NT2/D1 (cell line): ENCODE results near the gene MT1X.
"Not testable (repeated sequence)": the region's sequence is repeated elsewhere in the genome, so short reads cannot be mapped to it uniquely, and the experiment has no call there.

Experiments
- DNase-seq: peaks from one replicate; pipeline ENCODE4 v3.0.0-alpha.2; 2011; ENCODE audit warnings: low read depth, low spot score
- H3K27me3 ChIP-seq: 2 replicates; pipeline ENCODE4 v1.6.0; 2011; ENCODE audit warnings: mild to moderate bottlenecking; ENCODE audit not compliant: insufficient read length, insufficient read depth
- H3K36me3 ChIP-seq: 2 replicates; pipeline ENCODE4 v1.6.1; 2011; ENCODE audit warnings: mild to moderate bottlenecking, low read length, mixed read lengths; ENCODE audit not compliant: insufficient read depth, insufficient read length
- H3K4me1 ChIP-seq: 2 replicates; pipeline ENCODE4 v1.5.1; 2011; ENCODE audit not compliant: insufficient read depth, insufficient read length
- H3K4me3 ChIP-seq: 2 replicates; pipeline ENCODE4 v1.5.1; 2011; ENCODE audit warnings: low read depth; ENCODE audit not compliant: insufficient read length
- H3K9ac ChIP-seq: 2 replicates; pipeline ENCODE4 v1.6.0; 2011; ENCODE audit warnings: low read depth; ENCODE audit not compliant: insufficient read length
- H3K9me3 ChIP-seq: 2 replicates; pipeline ENCODE4 v1.5.1; 2011; ENCODE audit warnings: mild to moderate bottlenecking, low read length; ENCODE audit not compliant: insufficient read depth
- SUZ12 ChIP-seq: IDR thresholded peaks from 2 replicates; pipeline ENCODE4 v1.6.1; 2011; ENCODE audit not compliant: insufficient read length, insufficient read depth; ENCODE audit errors: extremely low read depth
- YY1 ChIP-seq: IDR thresholded peaks from 2 replicates; pipeline ENCODE4 v1.6.1; 2011; ENCODE audit not compliant: insufficient read length, insufficient read depth
- ZNF274 ChIP-seq: IDR thresholded peaks from 2 replicates; pipeline ENCODE4 v1.6.1; 2011; ENCODE audit warnings: mild to moderate bottlenecking, low read depth, low read length

Gene MT1X

GRCh38 chr16:56672761-56673536, 9.3 kb upstream of the MT1X start:
- DNase-seq, result no peak
- peaks cover 6% of the 10 kb centered on the region for H3K4me1 ChIP-seq
- no peaks in the 10 kb centered on the region for H3K36me3 ChIP-seq
- H3K27me3 ChIP-seq, result peaks cover 7% of the 10 kb centered on the region
- H3K9me3 ChIP-seq, result no peaks in the 10 kb centered on the region
- TF ChIP-seq SUZ12 (no peak), YY1 (no peak), ZNF274 (no peak)
- H3K4me3 ChIP-seq, result no peak overlapping the region
- H3K9ac ChIP-seq, result no peak overlapping the region

- H3K9me3 ChIP-seq, result no peaks in the 10 kb centered on the region
- no peak for TF ChIP-seq ZNF274
- TF ChIP-seq SUZ12, result no peak
- TF ChIP-seq YY1, result no peak
- no peak overlapping the region for H3K4me3 ChIP-seq
- peaks cover 6% of the 10 kb centered on the region for H3K4me1 ChIP-seq
- H3K27me3 ChIP-seq, result peaks cover 7% of the 10 kb centered on the region
- no peaks in the 10 kb centered on the region for H3K36me3 ChIP-seq
- no peak for DNase-seq
- no peak overlapping the region for H3K9ac ChIP-seq
These were observed 8.3 kb upstream of the MT1X start for GRCh38 chr16:56673921-56674320.

- DNase-seq, H3K27me3 ChIP-seq: not testable (repeated sequence)
These were observed 7.7 kb upstream of the MT1X start for GRCh38 chr16:56674570-56674969.

GRCh38 chr16:56675685-56676210, 6.5 kb upstream of the MT1X start:
- Histone ChIP-seq H3K27me3 (peaks cover under 1% of the 10 kb centered on the region), H3K4me1 (peaks cover 6% of the 10 kb centered on the region), H3K9ac (peak overlapping the region; percentile 59), H3K9me3 (no peaks in the 10 kb centered on the region), H3K4me3 (peak overlapping the region; percentile 47), H3K36me3 (no peaks in the 10 kb centered on the region)
- DNase-seq, result no peak
- TF ChIP-seq ZNF274, result no peak
- no peak for TF ChIP-seq SUZ12
- TF ChIP-seq YY1, result no peak

More at GRCh38 chr16:56674570-56674969, 7.7 kb upstream of the MT1X start:
- not testable (repeated sequence) for H3K9ac ChIP-seq, H3K9me3 ChIP-seq, H3K4me3 ChIP-seq, H3K36me3 ChIP-seq, H3K4me1 ChIP-seq

- TF ChIP-seq SUZ12, result no peak
- no peak for TF ChIP-seq YY1
- no peak for TF ChIP-seq ZNF274
- Histone ChIP-seq H3K9me3 (no peaks in the 10 kb centered on the region), H3K4me3 (no peak overlapping the region), H3K4me1 (peaks cover 6% of the 10 kb centered on the region), H3K27me3 (peaks cover 7% of the 10 kb centered on the region), H3K36me3 (peaks cover under 1% of the 10 kb centered on the region), H3K9ac (no peak overlapping the region)
- no peak for DNase-seq
These were observed 4.8 kb upstream of the MT1X start for GRCh38 chr16:56677474-56677873.

DNA sequence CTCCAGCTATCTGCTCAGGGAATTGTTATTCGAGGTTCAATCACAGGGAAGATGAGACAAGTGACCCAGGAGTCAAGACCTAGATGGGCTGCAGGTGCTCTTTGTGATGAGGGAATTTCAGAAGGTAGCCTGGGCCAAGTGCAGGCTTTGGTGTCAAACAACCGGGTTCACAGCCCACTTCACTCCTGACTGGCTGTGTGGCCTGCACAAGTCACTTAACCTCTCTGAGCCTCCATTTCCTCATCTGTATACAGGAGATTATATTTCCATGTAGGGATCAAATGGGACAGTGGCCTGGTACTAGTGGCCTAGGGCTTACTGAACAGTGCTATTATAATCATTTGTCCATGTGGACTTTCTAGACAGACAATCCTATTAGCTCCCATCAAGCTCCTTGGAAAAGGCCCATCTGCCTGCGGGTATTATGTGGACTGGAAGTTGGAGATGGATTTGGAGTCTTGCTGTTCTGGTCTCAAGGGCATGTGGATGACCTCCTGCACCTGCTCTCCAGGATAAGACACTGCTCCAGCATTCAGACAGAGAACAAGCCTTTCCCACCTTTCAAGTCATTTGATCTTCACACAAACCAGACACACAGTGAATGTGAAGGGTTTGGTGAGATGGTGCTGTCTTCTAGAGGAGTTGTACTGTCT, 3.1 kb upstream of the MT1X start:
- H3K9me3 ChIP-seq, result no peaks in the 10 kb centered on the region
- H3K36me3 ChIP-seq, result peaks cover 18% of the 10 kb centered on the region
- no peak for TF ChIP-seq SUZ12
- TF ChIP-seq ZNF274, result no peak
- no peak for TF ChIP-seq YY1
- peaks cover 7% of the 10 kb centered on the region for H3K27me3 ChIP-seq
- H3K4me3 ChIP-seq, result no peak overlapping the region
- H3K9ac ChIP-seq, result no peak overlapping the region
- H3K4me1 ChIP-seq, result peaks cover 12% of the 10 kb centered on the region
- DNase-seq, result no peak

GRCh38 chr16:56679818-56680217, 2.5 kb upstream of the MT1X start:
- no peak for DNase-seq
- no peak for TF ChIP-seq YY1
- no peak for TF ChIP-seq SUZ12
- TF ChIP-seq ZNF274, result no peak

More at GRCh38 chr16:56679818-56680217, 2.5 kb upstream of the MT1X start:
- H3K9ac ChIP-seq, result no peak overlapping the region
- peaks cover 24% of the 10 kb centered on the region for H3K36me3 ChIP-seq
- peaks cover 12% of the 10 kb centered on the region for H3K4me1 ChIP-seq
- H3K9me3 ChIP-seq, result no peaks in the 10 kb centered on the region
- H3K27me3 ChIP-seq, result peaks cover 7% of the 10 kb centered on the region
- no peak overlapping the region for H3K4me3 ChIP-seq
